ENCODE measurements around the gene IMPA2. TPM values are rescaled to one million over a fixed set of nuclear protein-coding genes. Genes with fewer than 3 reads are reported as not detected.
A peak's percentile ranks its signal among the peaks of the same experiment; 100 is the strongest.
"Not testable (repeated sequence)": the region's sequence is repeated elsewhere in the genome, so short reads cannot be mapped to it uniquely, and the experiment has no call there.

Gene IMPA2
- polyA plus RNA-seq (2012; ENCODE audit: insufficient read depth, insufficient read length) = 29.6 TPM

- no peak for DNase-seq (ENCODE audit: low read depth, low spot score)
- H3K4me3 ChIP-seq (ENCODE audit: low read length) = peak within 1 kb of the TSS; percentile 60
These were observed at the start of gene IMPA2 for GRCh38 chr18:11981192-11981542. TSS of gene IMPA2 (plus strand) at chr18:11981507. CDS start at chr18:11981670, 163 bp downstream.

- no peak for DNase-seq (ENCODE audit: low read depth, low spot score)
- H3K4me3 ChIP-seq (ENCODE audit: low read length) = no peak overlapping the region
These were observed 48.9 kb upstream of the IMPA2 start for GRCh38 chr18:11932393-11932792.

- peak; percentile 60 for DNase-seq (ENCODE audit: low read depth, low spot score)
- no peak overlapping the region for H3K4me3 ChIP-seq (ENCODE audit: low read length)
These were observed 43.3 kb upstream of the IMPA2 start for GRCh38 chr18:11937874-11938478.

- no peak for DNase-seq (ENCODE audit: low read depth, low spot score)
- H3K4me3 ChIP-seq (ENCODE audit: low read length) = no peak overlapping the region
These were observed 40.4 kb upstream of the IMPA2 start for GRCh38 chr18:11940956-11941355.

GRCh38 chr18:11943551-11943950, 37.8 kb upstream of the IMPA2 start:
- no peak overlapping the region for H3K4me3 ChIP-seq (ENCODE audit: low read length)
- no peak for DNase-seq (ENCODE audit: low read depth, low spot score)

- H3K4me3 ChIP-seq (ENCODE audit: low read length) = no peak overlapping the region
- no peak for DNase-seq (ENCODE audit: low read depth, low spot score)
These were observed 37.1 kb upstream of the IMPA2 start for GRCh38 chr18:11944252-11944651.

GRCh38 chr18:11944786-11945185, 36.5 kb upstream of the IMPA2 start:
- H3K4me3 ChIP-seq (ENCODE audit: low read length) = no peak overlapping the region
- no peak for DNase-seq (ENCODE audit: low read depth, low spot score)

- not testable (repeated sequence) for DNase-seq (ENCODE audit: low read depth, low spot score); H3K4me3 ChIP-seq (ENCODE audit: low read length)
These were observed 35.3 kb upstream of the IMPA2 start for GRCh38 chr18:11945834-11946659.

- H3K4me3 ChIP-seq (ENCODE audit: low read length) = no peak overlapping the region
These were observed 34.6 kb upstream of the IMPA2 start for GRCh38 chr18:11946756-11947155.

GRCh38 chr18:11947214-11948191, 33.8 kb upstream of the IMPA2 start:
- DNase-seq (ENCODE audit: low read depth, low spot score) = no peak
- no peak overlapping the region for H3K4me3 ChIP-seq (ENCODE audit: low read length)

More at GRCh38 chr18:11946756-11947155, 34.6 kb upstream of the IMPA2 start:
- DNase-seq (ENCODE audit: low read depth, low spot score) = no peak

GRCh38 chr18:11948852-11949523, 32.3 kb upstream of the IMPA2 start:
- DNase-seq (ENCODE audit: low read depth, low spot score) = no peak
- no peak overlapping the region for H3K4me3 ChIP-seq (ENCODE audit: low read length)

GRCh38 chr18:11950824-11951223, 30.5 kb upstream of the IMPA2 start:
- no peak for DNase-seq (ENCODE audit: low read depth, low spot score)
- H3K4me3 ChIP-seq (ENCODE audit: low read length) = no peak overlapping the region

- H3K4me3 ChIP-seq (ENCODE audit: low read length) = no peak overlapping the region
- DNase-seq (ENCODE audit: low read depth, low spot score) = no peak
These were observed 29.9 kb upstream of the IMPA2 start for GRCh38 chr18:11951390-11951851.

GRCh38 chr18:11953113-11953512, 28.2 kb upstream of the IMPA2 start:
- no peak overlapping the region for H3K4me3 ChIP-seq (ENCODE audit: low read length)
- DNase-seq (ENCODE audit: low read depth, low spot score) = no peak

GRCh38 chr18:11955239-11956029, 25.9 kb upstream of the IMPA2 start:
- DNase-seq (ENCODE audit: low read depth, low spot score) = no peak
- H3K4me3 ChIP-seq (ENCODE audit: low read length) = no peak overlapping the region

GRCh38 chr18:11956371-11957308, 24.7 kb upstream of the IMPA2 start:
- DNase-seq (ENCODE audit: low read depth, low spot score) = no peak

GRCh38 chr18:11957636-11958035, 23.7 kb upstream of the IMPA2 start:
- no peak overlapping the region for H3K4me3 ChIP-seq (ENCODE audit: low read length)
- no peak for DNase-seq (ENCODE audit: low read depth, low spot score)

More at GRCh38 chr18:11956371-11957308, 24.7 kb upstream of the IMPA2 start:
- H3K4me3 ChIP-seq (ENCODE audit: low read length) = no peak overlapping the region

All from Jurkat, Clone E6-1 (cell line).